Measurements from ENCODE around the gene PHF14.

Gene PHF14

DNA sequence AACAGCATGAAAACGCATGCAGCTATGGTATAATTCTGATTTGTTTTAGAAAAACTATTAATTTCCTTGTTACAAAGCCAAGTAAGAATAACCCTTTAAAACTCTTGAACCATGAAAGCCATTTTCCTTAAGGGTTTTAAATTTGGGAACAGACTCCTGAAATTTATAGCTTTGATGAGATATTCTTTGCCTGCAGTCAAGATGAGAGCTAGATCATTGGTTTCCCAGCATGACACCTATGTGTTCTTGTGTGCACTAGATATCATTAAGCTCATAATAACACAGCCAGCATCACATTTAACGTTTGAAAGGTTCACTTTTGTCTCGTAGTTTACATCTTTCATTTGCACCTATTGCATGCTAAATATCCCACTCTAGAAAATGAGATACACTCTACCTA lies 202.2 kb downstream of the PHF14 start:
- DNase-seq (ENCODE audit: low spot score): no peak

DNA sequence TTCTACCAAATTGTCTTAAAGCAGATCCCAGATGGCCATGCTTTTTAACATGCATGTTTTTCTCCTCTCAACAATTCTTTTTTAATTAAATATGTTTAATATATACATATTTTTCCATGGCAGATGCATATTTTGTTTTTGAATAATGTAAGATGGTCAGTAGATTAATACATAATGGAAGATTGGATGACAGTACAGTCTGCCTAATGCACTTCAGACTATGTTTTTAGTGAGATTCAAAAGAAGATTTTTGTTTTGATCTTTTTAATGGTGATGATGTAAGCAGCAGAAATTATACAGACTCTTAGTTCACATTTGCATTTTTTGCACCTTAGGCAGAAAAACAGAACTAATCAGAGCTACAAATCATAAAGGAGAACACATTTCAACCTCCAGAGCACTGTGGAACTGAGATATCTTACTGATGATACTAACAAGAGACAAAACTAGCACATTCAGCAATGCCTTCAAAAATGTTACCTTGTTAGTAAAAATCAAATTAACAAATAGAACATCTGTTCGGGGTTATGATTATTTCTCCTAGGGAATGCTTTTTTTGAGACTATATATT lies 203.4 kb downstream of the PHF14 start:
- no peak for DNase-seq (ENCODE audit: low spot score)

DNA sequence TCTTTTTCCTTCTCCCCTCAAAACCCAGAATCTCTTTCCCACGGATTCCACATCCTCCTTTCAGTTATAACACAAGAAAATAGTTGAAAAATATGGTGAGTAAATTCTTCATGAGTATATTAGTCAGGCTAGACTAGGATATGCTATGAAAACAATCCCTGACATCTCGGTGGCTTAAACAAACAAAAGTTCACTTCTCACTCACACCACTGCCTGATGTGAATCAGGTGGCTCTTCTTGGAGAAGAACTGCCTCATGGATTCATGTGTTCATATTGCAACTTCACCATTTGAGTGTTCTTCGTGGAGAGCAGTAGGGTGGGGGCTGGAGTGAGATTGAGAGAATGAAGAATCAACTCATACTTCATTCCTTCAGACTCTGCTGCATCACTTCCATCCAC lies 204.1 kb downstream of the PHF14 start:
- DNase-seq (ENCODE audit: low spot score): no peak

DNA sequence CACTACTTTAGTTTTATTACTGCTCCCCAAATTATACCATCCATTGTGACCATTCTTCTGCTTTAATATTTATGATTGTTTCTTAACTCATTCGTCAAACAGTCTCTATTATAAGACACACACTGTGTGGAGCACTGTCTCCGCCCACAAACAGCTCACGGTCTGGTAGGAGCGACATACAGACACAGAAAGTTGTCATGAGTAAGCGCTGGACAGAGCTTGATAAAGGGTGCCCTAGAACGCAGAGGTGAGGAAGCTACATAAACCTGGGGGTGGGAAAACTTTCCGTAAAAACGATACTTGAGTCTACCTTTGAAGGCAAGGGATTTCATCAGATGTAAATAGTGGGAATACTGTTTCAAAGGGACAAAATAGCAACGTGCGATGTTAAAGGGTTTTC lies 207.9 kb downstream of the PHF14 start:
- DNase-seq (ENCODE audit: low spot score): no peak

DNA sequence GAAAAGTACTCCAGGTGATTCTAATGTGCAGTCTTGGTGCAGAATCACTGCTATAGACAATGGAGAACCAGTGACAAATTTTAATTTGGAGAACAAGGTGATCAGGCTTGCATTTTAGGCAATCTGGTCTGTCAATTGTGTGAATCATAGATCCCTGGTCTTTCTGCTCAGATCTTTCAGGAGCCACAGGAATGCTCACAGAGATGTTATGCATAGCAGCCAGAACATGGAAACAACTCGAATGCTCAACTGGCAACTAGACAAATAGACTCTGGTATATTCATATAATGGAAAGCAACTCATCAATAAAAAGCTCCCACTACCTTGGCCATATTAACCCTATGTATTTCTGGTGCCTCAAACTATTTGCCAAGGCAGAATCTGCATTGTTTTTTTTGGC lies 209.1 kb downstream of the PHF14 start:
- DNase-seq (ENCODE audit: low spot score): no peak

DNA sequence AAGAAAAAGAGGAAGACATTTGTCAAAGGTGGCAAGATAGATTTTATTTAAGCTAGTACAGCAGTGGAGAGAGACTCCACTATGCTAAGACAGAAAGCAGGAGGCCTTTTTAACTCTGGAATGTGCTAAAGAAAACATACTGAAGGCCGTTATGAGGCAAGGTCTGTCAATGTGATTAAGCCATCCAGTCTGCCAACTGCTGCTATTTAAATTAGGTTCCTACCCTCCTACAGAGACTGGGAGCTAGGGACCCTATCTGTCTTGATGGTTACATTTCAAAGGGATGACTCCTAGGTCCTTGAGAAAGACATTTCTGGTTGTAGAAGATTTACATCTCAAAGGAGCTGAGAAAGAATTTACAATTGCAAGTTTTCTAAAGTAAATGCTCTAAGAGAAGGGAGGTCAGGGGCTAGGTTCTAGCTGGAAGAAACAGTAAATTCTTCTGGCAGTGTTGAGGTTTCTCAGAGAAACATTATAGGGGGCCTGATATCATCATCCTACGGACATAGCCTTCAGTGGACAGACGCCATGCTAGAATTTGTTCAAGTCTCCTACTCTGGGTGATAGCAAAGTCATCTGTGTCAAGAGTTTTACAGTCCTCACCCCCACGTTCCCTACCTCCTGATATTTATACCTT lies 211.6 kb downstream of the PHF14 start:
- DNase-seq (ENCODE audit: low spot score): no peak

DNA sequence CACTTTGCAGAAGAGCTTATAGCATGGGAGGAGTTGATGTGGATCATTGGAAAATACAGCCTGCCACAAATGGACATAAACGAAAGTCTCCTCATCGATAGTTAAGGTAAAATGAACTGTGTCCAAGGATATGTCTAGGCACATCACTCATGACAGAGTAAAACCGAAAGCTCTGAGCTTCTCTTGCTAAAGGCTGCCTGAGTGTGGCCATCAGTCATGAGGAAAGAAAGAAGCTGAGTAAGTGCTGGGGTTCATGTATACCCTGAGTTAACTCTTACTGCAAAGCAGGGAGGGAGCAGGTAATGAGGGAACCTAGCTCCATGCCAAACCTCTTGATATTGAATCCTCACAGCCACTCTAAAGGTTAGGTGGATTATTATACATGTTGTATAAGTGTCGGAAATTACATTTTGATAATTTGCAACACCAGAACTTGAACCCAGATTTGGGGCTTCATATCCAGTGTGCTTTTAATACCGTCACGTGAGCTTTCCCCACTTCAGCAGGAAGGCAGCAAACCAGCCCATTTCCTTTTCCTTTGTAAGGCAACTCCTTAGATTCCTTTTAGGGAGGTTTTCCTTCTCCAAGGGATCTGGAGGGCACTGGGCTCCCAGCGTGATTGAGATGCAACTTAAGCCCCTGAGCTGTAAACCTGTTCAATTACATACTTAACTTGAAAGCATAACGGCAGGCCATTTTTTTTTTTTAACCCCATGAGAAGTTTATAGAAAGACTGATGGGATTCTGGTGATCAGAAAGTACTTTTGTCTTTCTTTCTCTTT lies 215.0 kb downstream of the PHF14 start:
- DNase-seq (ENCODE audit: low spot score): no peak

DNA sequence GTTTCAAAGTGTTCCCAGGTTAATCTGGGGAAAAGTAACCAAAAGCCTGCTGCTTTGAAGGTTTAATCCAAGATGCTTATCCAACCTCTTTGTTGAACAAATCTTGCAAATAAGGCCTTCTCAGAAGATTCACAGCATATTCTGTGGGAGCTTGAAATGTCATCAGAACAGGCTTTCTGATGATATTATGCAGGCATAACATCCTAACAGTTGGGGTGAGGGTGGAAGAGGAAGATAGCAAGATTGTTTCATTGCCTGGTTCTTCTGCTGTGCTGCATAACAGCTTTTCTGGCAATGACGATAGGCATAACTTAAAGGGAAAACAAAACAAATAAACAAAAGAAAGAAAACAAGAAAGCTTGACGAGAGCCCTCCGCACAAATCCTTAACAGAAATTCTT lies 217.4 kb downstream of the PHF14 start:
- no peak for DNase-seq (ENCODE audit: low spot score)

DNA sequence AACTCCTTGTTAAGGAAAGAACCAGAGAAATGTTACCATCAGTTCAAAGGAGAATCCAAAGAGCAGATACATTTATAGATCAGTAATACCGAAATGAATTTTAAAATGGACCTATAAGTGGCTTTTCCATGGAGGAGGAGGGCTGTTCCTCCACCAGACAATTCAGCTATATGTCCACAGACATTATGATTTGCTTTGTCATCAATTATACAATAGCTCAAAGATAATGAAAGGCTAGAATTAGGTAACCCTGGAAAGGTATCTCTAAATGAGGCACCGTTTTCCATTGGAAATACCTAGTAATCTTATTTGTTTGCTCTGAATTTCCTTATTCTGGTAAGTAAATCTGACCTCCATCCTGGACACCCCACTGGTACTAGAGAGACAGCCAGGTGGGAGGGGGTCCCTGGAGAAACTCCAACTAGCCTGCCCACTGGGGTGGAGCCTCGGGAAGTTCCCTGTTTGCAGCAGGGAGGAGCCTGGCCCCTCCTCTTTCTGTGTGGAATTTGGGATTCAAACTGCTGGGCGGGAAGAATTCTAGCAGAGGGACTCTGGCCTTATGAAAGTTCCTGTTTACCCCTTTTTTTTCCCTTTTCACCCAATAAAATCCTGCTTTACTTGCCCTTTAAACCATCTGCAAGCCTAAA lies 218.0 kb downstream of the PHF14 start:
- DNase-seq (ENCODE audit: low spot score): no peak

DNA sequence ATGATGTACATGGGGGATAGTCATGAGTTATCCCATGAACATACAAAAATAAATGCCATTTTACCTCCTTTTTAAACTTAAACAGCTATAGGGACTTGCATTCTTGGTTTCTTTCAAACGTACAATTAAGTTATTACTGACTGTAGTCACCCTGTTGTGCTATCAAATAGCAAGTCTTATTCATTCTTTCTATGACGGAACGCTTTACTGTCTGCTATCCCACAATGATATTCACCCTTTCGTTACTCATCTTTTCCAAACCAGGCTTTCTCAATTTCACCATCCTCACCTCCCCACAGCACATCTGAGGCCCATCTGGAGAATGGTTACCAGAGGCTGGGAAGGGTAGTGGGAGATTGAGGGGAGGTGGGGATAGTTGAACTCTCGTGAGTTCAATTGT lies 218.8 kb downstream of the PHF14 start:
- DNase-seq (ENCODE audit: low spot score): no peak

DNA sequence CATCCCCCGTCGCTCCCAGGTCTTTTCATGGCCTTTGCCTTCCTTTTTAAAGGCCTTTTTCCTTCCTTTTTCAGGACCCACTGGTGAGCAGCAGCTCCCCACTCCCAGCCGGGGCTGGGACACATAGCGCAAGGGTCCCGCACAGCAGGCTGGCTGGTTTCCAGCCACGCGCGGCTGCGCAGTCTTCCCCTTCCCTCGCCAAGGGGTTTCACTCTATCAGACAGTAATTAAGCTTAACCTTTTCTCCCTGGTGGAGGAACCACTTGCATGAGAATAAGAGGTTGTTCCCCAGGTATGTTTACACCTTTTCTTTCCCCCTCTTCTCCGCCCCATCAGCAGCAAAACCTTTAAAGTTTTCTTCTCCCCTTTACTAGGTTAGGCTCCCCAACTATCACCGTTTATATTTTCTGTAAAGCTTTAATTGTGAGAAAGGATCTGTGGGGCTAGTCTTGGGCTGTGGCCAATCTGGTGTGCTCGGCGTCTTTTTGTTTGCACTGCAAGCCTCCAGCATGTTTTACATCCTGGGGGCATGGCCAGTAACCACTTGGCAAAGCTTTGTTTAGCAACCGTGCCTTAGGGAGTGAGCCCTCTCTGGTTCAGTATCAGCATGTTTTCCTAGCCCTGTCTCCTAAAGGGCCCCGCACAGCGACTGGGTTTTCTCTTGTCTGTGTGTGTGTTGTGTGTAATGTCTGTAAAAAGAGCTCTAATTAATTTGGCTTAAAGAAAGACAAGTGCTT lies 219.6 kb downstream of the PHF14 start:
- DNase-seq (ENCODE audit: low spot score): no peak

DNA sequence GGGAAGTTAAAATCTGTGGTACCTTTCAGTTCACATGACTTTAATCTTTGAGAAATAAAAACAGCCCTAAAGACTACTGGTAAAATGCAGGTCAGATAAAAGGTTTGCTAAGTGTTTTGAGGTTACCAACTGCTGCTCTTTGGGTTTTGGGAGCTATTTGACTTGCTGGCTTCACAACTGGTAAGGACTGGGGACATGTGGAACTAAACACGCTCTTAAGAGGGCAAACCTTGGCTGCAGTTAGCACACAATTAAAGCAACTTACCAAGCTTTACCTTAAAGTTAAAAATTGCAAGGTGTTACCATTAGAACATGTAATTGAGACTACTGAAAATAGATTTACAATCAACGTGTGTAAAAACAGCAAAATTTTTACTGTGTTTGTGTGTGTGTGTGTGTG lies 220.2 kb downstream of the PHF14 start:
- DNase-seq (ENCODE audit: low spot score): no peak

DNA sequence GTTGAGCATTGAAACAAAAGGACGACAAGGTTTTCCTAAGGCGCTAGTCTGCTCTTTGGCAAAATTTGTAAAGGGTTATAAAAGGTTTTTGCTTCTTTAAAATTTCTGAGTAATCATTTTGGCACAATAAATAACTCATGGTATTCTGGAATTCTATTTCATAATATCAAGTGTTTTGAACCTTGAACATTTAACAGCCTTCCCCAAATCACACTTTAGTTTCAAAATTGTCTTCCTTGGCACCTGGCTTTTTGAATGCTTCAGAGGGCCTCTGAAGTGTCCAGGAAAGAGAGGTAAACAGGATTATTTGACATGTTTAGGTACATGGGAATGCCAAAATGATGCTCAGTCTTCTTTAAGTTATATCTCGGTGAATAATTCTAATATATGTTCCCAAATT lies 220.8 kb downstream of the PHF14 start:
- no peak for DNase-seq (ENCODE audit: low spot score)

DNA sequence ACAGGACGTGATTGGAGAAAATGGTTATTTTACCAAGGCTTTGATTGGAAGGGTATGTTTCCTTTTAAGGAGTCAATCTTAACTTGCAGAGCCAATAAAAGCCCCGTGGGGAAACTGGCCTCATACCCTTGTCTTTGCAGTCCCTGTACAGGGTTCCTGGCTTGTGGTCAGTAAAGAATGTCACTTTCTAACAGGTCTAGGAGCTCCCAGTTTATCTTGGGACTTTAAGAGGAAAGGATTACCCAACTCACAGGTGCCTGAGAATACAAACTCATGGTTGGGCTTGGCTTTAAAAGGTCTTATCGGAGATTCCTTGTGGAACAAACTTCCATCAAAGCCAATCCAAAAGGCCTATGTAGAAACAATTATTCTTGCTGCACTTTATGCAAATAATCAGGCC lies 221.8 kb downstream of the PHF14 start:
- no peak for DNase-seq (ENCODE audit: low spot score)

DNA sequence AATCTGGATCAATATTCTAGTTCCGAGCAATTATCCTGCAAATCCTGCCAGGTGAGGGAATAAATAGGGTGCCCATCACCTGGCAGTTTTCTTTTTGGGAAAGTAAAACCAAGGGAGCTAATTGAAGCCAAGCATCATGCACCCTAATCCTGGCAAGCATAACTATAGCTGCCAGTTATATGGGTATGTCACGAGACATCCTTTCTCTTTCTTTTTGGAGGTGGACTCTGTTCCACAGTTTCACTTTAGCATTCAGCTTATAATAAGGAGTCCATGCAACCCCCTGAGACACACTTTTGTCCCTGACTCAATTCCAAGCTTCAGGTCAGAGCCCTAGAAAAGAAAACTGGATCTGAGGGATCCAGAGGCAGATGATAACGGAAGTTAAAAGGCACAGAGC lies 222.5 kb downstream of the PHF14 start:
- no peak for DNase-seq (ENCODE audit: low spot score)

DNA sequence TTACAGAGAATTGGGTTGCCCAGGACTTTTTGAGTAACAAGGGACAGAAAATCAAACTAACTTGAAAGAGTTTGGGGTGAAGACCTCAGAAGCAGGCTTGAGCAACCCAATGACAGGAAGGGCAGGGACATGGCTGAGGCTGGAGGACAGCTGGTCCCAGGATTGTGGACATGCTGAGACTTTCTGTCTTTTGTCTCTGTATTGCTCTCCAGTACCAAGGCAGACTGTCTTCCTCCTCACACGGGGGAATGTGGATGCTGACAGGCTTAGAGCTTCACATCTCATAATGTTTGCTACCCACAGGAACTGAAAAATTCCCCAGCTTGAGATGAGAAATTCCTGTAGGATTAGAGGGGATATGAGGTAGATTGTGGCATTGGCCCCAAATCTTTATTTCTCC lies 229.6 kb downstream of the PHF14 start:
- no peak for DNase-seq (ENCODE audit: low spot score)

DNA sequence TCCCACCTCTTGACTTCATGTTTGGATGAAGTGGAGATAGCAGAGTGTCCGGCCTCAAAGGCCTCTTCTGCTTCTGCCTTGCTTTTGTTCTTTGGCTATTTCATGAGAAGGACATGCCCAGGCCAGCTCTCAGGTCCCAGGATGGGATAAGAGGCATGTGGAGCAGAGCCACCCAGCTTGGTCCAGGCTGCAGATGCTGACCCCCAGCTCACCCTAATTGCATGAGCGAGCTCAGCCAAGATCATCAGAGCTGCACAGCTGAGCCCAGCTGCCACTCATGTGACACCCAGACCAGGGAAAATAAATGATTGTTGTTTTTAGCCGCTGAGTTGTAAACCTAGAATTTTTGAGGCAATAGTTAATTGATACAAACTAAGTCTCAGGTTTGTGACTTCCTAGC lies 230.0 kb downstream of the PHF14 start:
- DNase-seq (ENCODE audit: low spot score): no peak

DNA sequence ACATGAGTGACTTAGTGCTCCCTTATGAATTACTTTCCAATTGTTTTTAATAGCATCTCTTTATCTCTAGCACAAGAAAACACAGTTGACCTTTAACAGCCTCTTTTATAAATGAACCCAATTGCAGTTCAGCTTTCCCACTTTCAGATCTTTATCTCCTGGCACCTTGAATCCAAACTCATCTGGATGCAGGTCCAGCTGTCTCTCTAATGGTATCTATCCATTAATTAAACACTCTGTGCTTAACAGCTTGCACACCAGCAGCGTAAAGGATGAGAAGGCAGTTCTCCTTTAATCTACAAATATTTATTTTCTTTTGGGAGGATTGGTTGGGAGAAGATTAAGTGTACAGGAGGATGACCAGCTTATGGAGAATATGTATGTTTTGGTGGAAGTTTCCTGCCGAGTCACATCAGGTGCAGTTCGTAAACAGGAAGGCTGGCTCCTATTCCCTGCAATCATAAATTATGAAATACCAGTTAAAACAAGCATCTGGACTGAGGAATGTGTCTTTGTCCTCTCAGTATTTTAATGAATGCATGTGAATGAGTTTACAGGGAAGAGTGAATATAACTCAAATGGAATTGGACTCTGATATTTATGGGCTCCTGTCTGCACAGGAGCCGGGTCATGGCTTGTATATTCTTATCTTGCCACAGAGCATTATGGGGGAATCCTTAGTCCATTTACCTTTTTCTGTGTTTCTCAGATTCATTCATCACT lies 232.7 kb downstream of the PHF14 start:
- no peak for DNase-seq (ENCODE audit: low spot score)

DNA sequence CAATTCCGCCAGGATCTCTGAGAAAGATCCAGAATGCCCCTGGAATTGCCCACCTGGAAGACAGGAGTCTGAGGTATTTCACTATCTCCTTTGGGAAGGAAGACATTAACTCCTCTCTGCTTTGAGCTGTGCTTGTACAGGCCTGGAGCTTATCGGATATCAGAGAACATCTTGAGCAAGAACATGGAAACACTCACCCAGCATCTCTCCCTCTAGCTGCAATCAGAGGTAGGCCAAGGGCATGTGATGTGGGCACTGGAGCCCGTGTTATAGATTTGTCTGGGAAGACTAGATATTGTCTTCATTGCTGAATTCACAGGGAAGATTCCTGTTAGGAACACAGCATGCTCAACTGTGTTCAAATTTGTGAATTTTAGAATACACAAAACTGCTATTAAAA lies 233.9 kb downstream of the PHF14 start:
- DNase-seq (ENCODE audit: low spot score): no peak

DNA sequence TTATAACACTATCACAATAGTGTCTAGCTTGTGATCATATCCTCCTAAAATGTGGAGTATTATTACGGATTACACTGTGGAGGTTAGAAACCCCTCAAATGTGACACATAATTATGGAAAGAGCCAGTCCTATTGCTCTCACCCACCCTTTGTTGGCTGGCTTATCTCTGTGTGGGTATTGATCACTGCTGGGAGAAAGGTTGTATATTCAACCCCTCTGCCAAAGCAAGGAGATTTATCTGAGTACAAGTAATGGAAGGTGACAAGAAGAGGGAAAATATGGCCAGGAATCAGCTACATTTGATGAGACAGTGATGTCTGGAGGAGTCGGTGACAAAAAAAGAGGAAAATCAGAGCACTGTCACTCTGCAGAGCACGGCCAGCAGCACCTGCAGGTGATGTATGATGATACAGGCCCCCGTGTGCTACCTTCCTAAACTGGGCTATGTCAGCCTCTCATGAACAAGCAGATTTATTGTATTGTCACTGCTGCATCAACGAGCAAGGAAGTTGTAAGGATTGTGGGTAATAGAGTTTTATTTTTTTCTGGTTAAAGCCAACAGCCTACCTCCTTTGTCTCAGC lies 235.3 kb downstream of the PHF14 start:
- no peak for DNase-seq (ENCODE audit: low spot score)

DNA sequence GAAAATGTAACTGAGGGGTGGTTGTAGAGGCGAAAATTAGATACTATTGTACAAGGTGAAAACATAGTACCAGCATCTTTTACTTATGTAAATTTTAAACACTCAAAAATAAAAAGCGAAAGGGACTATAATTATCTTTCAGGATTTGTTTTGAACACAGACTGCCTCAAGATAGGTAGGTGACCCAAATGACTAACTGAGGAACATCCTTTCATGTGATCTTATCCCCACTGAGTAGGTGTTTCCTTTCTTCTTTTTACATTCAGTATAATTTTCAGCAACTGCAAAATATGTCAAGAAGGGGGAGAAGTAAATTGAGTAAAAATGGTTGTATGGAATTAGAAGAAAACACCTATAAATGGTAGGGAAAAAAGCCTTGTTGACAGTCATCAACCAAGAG lies 236.7 kb downstream of the PHF14 start:
- DNase-seq (ENCODE audit: low spot score): no peak
